Measurements from ENCODE around the gene CFB.
"Not testable (repeated sequence)": the region's sequence is repeated elsewhere in the genome, so short reads cannot be mapped to it uniquely, and the experiment has no call there.

The CFB gene

DNA sequence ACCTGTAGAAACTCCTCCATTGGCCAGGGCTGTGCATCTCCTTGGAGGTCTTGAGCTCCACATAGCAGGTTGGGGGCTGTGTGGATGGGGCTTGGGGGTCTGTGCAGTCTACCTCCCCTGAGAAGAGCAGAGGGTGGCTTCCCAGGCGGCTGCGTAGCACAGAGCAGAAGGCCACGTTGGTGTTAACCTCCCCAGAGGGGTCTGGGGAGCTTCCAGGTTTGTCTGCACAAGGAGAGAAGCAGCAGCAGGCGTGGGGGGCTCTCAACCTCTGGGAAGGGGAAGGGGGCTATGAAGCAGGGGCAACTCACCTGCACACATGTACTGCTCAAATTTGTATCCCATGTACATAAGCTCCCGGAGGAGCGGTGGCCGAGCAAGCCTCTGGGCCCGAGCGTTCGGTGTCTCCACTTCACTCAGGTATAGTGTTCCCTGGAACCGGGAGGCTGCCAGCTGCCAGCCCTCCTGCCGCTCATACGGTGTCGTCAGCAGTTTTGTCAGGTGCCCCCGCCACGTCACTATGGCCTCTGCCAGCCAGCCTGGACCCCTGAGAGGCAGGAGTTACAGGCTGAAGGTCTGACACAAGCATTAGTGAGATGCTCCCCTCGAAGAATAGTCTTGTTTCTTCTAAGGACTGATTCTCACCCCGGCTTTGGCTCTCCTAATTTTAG is 24.8 kb downstream of the CFB start:
- DNase-seq (ENCODE audit: low read depth, low spot score), result no peak

DNA sequence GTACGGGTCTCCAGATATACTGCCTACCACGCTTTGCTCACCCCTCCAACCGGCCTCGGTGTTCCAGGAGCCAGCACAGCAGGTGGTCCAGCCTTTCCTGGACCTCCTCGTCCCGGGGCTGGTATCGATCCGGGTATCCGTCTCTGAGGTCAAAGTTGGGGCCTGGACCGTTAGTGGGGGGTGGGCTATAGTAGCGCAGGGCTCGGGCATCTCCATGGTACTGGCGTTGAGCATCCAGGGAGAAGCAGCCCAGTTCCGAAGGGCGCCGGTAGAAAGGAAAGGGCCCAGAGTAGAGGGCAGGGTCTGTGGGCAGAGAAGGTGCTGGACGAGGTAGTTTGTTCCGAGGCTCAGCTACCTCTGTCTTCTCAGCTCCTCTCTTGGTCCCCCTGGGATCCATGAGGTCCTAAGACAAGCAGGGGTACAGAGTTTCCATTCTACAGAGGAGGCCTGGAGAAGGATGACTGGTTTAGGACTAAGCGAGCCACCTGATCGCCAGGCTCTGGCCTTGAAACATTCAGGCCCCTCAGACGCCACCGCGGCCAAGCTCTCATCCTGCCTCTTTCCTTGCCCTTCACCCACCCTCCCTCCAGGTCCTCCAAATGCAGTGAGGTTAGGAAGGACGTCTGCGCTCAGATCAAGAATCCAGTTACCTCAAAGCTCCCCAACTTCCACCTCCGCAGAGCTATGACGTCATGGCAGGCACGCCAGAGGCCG is 25.5 kb downstream of the CFB start:
- DNase-seq (ENCODE audit: low read depth, low spot score), result no peak

DNA sequence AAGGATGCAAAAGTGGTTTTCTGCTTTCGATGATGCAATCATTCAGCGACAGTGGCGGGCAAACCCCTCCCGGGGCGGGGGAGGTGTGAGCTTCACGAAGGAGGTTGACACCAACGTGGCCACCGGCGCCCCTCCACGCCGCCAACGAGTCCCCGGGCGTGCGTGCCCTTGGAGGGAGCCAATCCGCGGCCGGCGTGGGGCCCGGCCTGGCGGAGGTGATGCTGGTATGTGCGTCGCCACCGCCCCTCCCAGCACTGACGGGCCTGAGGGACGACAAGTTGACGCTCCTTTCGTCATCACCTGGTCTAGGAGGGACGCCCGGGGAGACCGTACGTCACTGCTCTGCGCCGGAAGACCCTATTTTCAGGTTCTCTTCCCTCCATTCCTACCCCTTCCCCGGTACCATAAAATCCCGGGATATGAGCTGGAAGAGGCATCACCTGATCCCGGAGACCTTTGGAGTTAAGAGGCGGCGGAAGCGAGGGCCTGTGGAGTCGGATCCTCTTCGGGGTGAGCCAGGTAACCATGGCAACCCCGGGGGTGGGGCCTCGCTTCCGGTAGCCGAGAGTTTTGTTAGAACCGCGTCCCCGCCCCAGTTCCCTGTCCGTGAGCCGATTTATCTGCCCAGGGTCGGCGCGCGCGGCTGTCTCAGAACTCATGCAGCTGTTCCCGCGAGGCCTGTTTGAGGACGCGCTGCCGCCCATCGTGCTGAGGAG is 26.3 kb downstream of the CFB start, which contains the start of gene DXO:
DXO (minus strand) TSS at position 146 of the 716 bp plus-strand sequence. CDS start 463 bp downstream, outside the sequence.
- DNase-seq (ENCODE audit: low read depth, low spot score), result peak; percentile 99

DNA sequence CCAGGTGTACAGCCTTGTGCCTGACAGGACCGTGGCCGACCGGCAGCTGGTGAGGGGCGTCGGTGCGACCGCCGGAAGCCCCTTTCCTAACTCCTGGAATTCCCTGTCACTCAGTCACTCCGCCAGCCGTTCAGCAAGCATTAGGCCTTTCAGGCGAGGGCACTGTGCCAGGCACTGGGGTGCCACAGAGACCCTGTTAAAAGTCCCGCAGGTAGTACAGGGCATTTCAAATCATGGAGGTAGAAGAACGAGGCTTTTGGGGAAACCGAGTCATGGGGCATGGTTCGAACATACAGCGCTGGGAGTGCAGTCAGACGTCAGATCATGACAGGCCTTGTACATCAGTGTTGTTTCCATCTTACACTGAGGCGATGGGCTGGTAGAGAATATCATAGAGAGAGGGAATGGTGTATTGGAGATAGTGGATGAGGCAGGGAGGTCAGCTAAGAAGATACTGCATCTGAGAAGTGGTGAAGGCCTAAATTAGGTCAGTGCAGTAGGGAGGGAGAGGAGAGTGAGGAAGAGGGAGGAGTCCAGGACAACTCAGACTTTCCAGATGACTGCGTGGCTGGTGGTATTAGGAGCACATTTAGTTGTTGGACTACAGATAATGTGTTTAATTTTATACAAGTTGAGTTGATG is 26.9 kb downstream of the CFB start:
- no peak for DNase-seq (ENCODE audit: low read depth, low spot score)

- DNase-seq (ENCODE audit: low read depth, low spot score), result not testable (repeated sequence)
These were observed 30.2 kb downstream of the CFB start for GRCh38 chr6:31976065-31976464.

- no peak for DNase-seq (ENCODE audit: low read depth, low spot score)
These were observed 32.0 kb downstream of the CFB start for GRCh38 chr6:31977816-31978431.

GRCh38 chr6:31978831-31979230 is 32.9 kb downstream of the CFB start:
- DNase-seq (ENCODE audit: low read depth, low spot score), result no peak

- DNase-seq (ENCODE audit: low read depth, low spot score), result no peak
These were observed 33.5 kb downstream of the CFB start for GRCh38 chr6:31979238-31979898.

DNA sequence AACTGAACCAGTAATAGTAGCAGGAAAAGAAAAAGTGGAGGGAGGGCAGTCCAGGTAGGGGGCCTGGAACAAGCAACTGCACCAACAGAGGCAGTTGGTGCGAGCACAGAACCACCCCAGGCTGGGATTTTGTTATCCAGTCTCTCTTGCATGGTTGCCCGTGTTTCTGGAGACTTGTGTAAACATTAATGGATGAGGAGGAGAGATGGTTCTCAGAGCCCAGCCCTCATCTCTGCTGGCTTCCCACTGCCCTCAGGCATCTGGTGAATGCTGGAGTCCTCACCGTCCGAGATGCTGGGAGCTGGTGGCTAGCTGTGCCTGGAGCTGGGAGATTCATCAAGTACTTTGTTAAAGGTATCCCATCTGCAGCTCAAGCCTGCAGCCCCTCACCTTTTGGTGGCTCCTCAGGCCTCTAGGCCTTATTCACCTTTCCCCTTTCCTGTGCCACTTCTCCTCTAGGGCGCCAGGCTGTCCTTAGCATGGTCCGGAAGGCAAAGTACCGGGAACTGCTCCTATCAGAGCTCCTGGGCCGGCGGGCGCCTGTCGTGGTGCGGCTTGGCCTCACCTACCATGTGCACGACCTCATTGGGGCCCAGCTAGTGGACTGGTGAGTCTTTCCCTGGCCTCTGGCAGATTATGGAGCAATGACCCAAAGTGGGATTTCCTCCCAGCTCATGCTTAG is 34.4 kb downstream of the CFB start:
- DNase-seq (ENCODE audit: low read depth, low spot score), result not testable (repeated sequence)

GRCh38 chr6:31980998-31981397 is 35.1 kb downstream of the CFB start:
- DNase-seq (ENCODE audit: low read depth, low spot score), result not testable (repeated sequence)

- DNase-seq (ENCODE audit: low read depth, low spot score), result not testable (repeated sequence)
These were observed 35.8 kb downstream of the CFB start, which contains the start of gene C4A for GRCh38 chr6:31981744-31982143. Gene C4A, plus strand, starts transcription at chr6:31982057. Its CDS starts 51 bp downstream, at chr6:31982108.

DNA sequence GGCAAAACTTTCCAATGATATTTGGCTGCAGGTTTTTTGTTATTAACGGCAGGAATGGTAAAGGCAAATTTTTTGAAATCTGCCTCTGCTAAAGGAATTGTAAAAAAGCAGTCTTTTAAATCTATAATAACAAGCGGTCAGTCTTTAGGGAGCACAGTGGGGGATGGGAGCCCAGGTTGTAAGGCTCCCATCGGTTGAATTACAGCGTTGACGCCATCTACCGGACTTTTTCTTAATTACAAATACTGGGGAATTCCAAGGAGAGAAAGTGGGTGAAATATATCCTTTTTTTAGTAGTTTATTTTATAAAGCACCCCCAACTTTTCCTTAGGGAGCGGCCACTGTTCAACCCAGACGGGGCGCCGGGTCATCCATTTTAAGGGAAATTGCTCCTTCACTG is 43.5 kb downstream of the CFB start:
- DNase-seq (ENCODE audit: low read depth, low spot score), result not testable (repeated sequence)

DNA sequence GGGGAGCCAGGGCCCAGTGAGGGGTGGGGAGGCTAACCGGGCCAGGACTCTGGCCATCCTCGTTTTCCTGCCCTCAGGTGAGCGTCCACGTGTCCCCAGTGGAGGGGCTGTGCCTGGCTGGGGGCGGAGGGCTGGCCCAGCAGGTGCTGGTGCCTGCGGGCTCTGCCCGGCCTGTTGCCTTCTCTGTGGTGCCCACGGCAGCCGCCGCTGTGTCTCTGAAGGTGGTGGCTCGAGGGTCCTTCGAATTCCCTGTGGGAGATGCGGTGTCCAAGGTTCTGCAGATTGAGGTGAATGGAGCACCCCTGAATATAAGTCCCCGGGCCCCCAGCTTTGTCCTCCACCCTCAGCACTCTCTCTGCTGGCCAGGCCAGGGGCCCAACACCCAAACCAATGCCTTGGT is 48.5 kb downstream of the CFB start:
- DNase-seq (ENCODE audit: low read depth, low spot score), result not testable (repeated sequence)

GRCh38 chr6:31996385-31996784 is 50.5 kb downstream of the CFB start:
- DNase-seq (ENCODE audit: low read depth, low spot score), result not testable (repeated sequence)

All from activated CD4-positive, CD25-positive, alpha-beta regulatory T cell treated with anti-CD3 and anti-CD28 coated beads, Interleukin-2, amount 50 U/mL, for 16 hours (primary cell).